ENCODE data around the gene JPH4.

GRCh38 chr14:23614395-23614828, 35.8 kb upstream of the JPH4 start:
- TF ChIP-seq EZH2 (IDR thresholded peaks at IDR 0.05; ENCODE audit: borderline replicate concordance, low read depth, low read length, severe bottlenecking) = no peak
- no peak for TF ChIP-seq CTCF (IDR thresholded peaks at IDR 0.05; ENCODE audit: extremely low read depth in 1 of 2, insufficient read depth in 1 of 2, low read depth in 1 of 2, low read length in 2 of 2)
- TF ChIP-seq POLR2AphosphoS5 (IDR thresholded peaks at IDR 0.05; ENCODE audit: insufficient read depth, low read depth, low read length) = no peak
- TF ChIP-seq POLR2A (IDR thresholded peaks at IDR 0.05; ENCODE audit: low read depth, low read length) = no peak
- TF ChIP-seq MYC (IDR thresholded peaks at IDR 0.05; ENCODE audit: low read depth, low read length) = no peak
- no peak for TF ChIP-seq MAX (IDR thresholded peaks at IDR 0.05; ENCODE audit: insufficient read depth, insufficient read length)
- TF ChIP-seq FOS (IDR thresholded peaks at IDR 0.05; ENCODE audit: borderline replicate concordance, insufficient read depth, low read length) = no peak
- no peak for TF ChIP-seq JUN (IDR thresholded peaks at IDR 0.05; ENCODE audit: borderline replicate concordance, insufficient read depth, insufficient read length, low read depth)
- TF ChIP-seq GATA2 (IDR thresholded peaks at IDR 0.05; ENCODE audit: insufficient read depth, insufficient read length, low read depth, low read length) = no peak
